K562 (cell line): Measurements from ENCODE around the gene MDC1. TPM values are rescaled to one million over a fixed set of nuclear protein-coding genes. Genes with fewer than 3 reads are reported as not detected.

Experiments
- CBX3 ChIP-seq, 2 experiments: IDR thresholded peaks; 1 replicate in 1 of 2; 2 replicates in 1 of 2; pipeline ENCODE4 v1.6.1; 2012; ENCODE audit warnings: inconsistent platforms in 2 of 2, low read length in 2 of 2, borderline replicate concordance in 1 of 2, control low read depth in 1 of 2
- EHMT2 ChIP-seq: fragments of 450-650 bp; IDR thresholded peaks from 2 replicates; pipeline ENCODE4 v1.6.1; 2018; ENCODE audit warnings: antibody characterized with exemption
- ETS1 ChIP-seq: conservative IDR thresholded peaks from 2 replicates; pipeline ENCODE4 v1.6.1; 2011; ENCODE audit warnings: low read depth, mild to moderate bottlenecking, low read length; ENCODE audit not compliant: control insufficient read depth
- GABPA ChIP-seq: fragments of 200-800 bp; sonication (Bioruptor generic); conservative IDR thresholded peaks from 2 replicates; pipeline ENCODE4 v1.6.1; 2016; ENCODE audit warnings: low read depth, missing genetic modification characterization, missing compliant biosample characterization
- GATAD2A ChIP-seq: fragments of 450-650 bp; IDR thresholded peaks from 2 replicates; pipeline ENCODE4 v1.6.1; 2017
- HMG20B ChIP-seq: fragments of 250-450 bp; sonication (Bioruptor Pico); IDR thresholded peaks from 2 replicates; pipeline ENCODE4 v1.5.0; 2021; ENCODE audit warnings: mild to moderate bottlenecking
- HNRNPL ChIP-seq: fragments of 200-400 bp; formaldehyde crosslinking; IDR thresholded peaks from 2 replicates; pipeline ENCODE4 v1.6.1; 2017; ENCODE audit warnings: low read depth, mild to moderate bottlenecking, low read length
- MEF2D ChIP-seq: conservative IDR thresholded peaks from 2 replicates; pipeline ENCODE4 v1.6.1; 2016; ENCODE audit warnings: low read depth, missing genetic modification characterization, missing compliant biosample characterization
- POLR2A ChIP-seq: fragments of 450-650 bp; conservative IDR thresholded peaks from 2 replicates; pipeline ENCODE4 v1.6.1; 2016
- PRMT5 ChIP-seq: sonication (generic); formaldehyde crosslinking; IDR thresholded peaks from 2 replicates; pipeline ENCODE4 v1.5.0; 2020; ENCODE audit warnings: missing genetic modification reagents
- RBBP5 ChIP-seq: fragments of 200-600 bp; sonication (generic); IDR thresholded peaks from 2 replicates; pipeline ENCODE4 v1.6.1; 2012; ENCODE audit warnings: borderline replicate concordance, mild to moderate bottlenecking, low read length, control low read depth, inconsistent platforms; ENCODE audit not compliant: insufficient read depth, poor library complexity, severe bottlenecking
- RNF219 ChIP-seq: fragments of 250-450 bp; sonication (Bioruptor Pico); IDR thresholded peaks from 2 replicates; pipeline ENCODE4 v1.5.0; 2022; ENCODE audit warnings: mild to moderate bottlenecking
- polyA plus RNA-seq, 8 experiments: library from polyadenylated mRNA; depleted of rRNA in 4 of 8; stranded (reverse) in 5 of 8; unstranded in 3 of 8; fragments of >200 nt; fragmentation: Nextera tagmentation in 2 of 8; fragmentation: Illumina TruSeq in 1 of 8; extraction: Ambion mirVana in 2 of 8; extraction: Trizol in 1 of 8; gene quantifications; 2 replicates each; pipeline versions ENCODE4 v1.2.1 to v1.2.3, GENCODE V29; 2011 to 2014; ENCODE audit warnings: inconsistent platforms in 1 of 8, missing spikeins in 1 of 8
- total RNA-seq, 7 experiments: library from RNA; depleted of rRNA in 6 of 7; stranded (reverse); fragments of >200 nt in 6 of 7; fragmentation: Illumina TruSeq in 2 of 7; extraction: Trizol in 2 of 7; gene quantifications; 2 replicates each; pipeline versions ENCODE4 v1.2.1 to v1.2.3, GENCODE V29; 2011 to 2021; ENCODE audit warnings: low replicate concordance in 1 of 7
- TF ChIP-seq, protein P1 (sequence below): fragments of 450-650 bp; formaldehyde crosslinking; conservative IDR thresholded peaks from 2 replicates; pipeline ENCODE4 v1.4.0; 2022; ENCODE audit warnings: mild to moderate bottlenecking, missing genetic modification characterization
- TF ChIP-seq, protein P2 (sequence below): sonication (generic); formaldehyde crosslinking; IDR thresholded peaks from 2 replicates; pipeline ENCODE4 v1.8.1; 2023; ENCODE audit warnings: mild to moderate bottlenecking, missing genetic modification reagents
- TF ChIP-seq, protein P3 (sequence below): sonication (generic); formaldehyde crosslinking; IDR thresholded peaks from 2 replicates; pipeline ENCODE4 v1.8.0; 2023; ENCODE audit warnings: mild to moderate bottlenecking, missing genetic modification reagents

The MDC1 gene
- total and polyA plus RNA-seq, 9 of the 15 experiments (the other 6 are each of a cell fraction or from before 2014, with no cell fraction given) = 8.2 to 114 (median 20.0) TPM

DNA sequence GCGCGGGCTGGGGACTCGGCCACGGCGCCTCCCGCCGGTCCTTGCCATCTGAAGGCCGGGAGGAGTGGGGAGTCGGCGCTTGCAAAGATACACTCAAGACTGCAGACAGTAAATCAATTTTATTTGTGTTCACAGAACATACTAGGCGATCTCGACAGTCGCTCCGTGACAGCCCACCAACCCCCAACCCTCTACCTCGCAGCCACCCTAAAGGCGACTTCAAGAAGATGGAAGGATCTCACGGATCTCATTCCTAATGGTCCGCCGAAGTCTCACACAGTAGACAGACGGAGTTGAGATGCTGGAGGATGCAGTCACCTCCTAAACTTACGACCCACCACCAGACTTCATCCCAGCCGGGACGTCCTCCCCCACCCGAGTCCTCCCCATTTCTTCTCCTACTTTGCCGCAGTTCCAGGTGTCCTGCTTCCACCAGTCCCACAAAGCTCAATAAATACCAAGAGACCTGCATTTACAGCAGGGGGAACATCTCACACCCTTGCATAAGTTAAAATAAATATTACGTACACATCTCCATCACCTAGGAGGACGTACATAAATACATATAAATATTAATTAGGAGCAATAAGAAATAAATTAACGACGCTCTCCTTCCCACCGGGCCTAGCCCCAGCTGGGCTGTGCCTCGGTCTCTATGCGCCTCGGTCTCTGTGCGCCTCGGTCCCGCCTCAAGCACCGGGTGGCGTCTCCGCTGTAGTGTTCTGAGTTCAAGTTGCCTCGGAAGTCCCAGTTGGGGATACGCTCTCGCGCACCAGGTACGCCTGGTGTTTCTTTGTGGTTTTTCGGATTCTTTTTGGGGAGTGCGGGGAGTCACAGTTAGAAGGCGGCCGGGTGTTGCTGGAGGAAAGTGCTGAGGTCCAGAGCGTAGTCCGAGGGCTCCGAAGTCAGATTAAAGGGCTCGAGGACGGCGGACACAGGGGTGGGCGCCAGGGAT, 26.3 kb upstream of the MDC1 start (continued):
- TF ChIP-seq RNF219 (CRISPR knock-in tag) (no peak), MEF2D (tag) (no peak), CBX3 (IDR thresholded peaks at IDR 0.05; ENCODE audit: borderline replicate concordance in 1 of 2, low read length in 2 of 2) (0 out of 3 replicates have a peak, but pooled peaks of 1 of the 2 experiments have one; percentile 7), HNRNPL (peak; percentile 26; the same call in 1 of the 2 replicates), PRMT5 (CRISPR knock-in tag) (no peak), GABPA (peak; percentile 21; the same call in 1 of the 2 replicates), EHMT2 (0 out of 2 replicates have a peak, but pooled peaks have one; percentile 10), RBBP5 (peak; percentile 44), HMG20B (CRISPR knock-in tag) (peak; percentile 59; the same call in 1 of the 2 replicates), POLR2A (no peak), GATAD2A (no peak), ETS1 (0 out of 2 replicates have a peak, but pooled peaks have one; percentile 27)
- TF ChIP-seq, protein P1, sequence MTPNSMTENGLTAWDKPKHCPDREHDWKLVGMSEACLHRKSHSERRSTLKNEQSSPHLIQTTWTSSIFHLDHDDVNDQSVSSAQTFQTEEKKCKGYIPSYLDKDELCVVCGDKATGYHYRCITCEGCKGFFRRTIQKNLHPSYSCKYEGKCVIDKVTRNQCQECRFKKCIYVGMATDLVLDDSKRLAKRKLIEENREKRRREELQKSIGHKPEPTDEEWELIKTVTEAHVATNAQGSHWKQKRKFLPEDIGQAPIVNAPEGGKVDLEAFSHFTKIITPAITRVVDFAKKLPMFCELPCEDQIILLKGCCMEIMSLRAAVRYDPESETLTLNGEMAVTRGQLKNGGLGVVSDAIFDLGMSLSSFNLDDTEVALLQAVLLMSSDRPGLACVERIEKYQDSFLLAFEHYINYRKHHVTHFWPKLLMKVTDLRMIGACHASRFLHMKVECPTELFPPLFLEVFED (CRISPR knock-in tag) = peak; percentile 90
- TF ChIP-seq, protein P2, sequence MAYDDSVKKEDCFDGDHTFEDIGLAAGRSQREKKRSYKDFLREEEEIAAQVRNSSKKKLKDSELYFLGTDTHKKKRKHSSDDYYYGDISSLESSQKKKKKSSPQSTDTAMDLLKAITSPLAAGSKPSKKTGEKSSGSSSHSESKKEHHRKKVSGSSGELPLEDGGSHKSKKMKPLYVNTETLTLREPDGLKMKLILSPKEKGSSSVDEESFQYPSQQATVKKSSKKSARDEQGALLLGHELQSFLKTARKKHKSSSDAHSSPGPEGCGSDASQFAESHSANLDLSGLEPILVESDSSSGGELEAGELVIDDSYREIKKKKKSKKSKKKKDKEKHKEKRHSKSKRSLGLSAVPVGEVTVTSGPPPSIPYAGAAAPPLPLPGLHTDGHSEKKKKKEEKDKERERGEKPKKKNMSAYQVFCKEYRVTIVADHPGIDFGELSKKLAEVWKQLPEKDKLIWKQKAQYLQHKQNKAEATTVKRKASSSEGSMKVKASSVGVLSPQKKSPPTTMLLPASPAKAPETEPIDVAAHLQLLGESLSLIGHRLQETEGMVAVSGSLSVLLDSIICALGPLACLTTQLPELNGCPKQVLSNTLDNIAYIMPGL (CRISPR knock-in tag) = 0 out of 2 replicates have a peak, but pooled peaks have one; percentile 19
- TF ChIP-seq, protein P3, sequence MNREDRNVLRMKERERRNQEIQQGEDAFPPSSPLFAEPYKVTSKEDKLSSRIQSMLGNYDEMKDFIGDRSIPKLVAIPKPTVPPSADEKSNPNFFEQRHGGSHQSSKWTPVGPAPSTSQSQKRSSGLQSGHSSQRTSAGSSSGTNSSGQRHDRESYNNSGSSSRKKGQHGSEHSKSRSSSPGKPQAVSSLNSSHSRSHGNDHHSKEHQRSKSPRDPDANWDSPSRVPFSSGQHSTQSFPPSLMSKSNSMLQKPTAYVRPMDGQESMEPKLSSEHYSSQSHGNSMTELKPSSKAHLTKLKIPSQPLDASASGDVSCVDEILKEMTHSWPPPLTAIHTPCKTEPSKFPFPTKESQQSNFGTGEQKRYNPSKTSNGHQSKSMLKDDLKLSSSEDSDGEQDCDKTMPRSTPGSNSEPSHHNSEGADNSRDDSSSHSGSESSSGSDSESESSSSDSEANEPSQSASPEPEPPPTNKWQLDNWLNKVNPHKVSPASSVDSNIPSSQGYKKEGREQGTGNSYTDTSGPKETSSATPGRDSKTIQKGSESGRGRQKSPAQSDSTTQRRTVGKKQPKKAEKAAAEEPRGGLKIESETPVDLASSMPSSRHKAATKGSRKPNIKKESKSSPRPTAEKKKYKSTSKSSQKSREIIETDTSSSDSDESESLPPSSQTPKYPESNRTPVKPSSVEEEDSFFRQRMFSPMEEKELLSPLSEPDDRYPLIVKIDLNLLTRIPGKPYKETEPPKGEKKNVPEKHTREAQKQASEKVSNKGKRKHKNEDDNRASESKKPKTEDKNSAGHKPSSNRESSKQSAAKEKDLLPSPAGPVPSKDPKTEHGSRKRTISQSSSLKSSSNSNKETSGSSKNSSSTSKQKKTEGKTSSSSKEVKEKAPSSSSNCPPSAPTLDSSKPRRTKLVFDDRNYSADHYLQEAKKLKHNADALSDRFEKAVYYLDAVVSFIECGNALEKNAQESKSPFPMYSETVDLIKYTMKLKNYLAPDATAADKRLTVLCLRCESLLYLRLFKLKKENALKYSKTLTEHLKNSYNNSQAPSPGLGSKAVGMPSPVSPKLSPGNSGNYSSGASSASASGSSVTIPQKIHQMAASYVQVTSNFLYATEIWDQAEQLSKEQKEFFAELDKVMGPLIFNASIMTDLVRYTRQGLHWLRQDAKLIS (CRISPR knock-in tag) = no peak
